ENCODE results near the gene SSR1. TPM values are rescaled to one million over a fixed set of nuclear protein-coding genes. Genes with fewer than 3 reads are reported as not detected.

The SSR1 gene
- polyA plus RNA-seq, 1 donor from 2014 or later = 53.0 TPM

DNA sequence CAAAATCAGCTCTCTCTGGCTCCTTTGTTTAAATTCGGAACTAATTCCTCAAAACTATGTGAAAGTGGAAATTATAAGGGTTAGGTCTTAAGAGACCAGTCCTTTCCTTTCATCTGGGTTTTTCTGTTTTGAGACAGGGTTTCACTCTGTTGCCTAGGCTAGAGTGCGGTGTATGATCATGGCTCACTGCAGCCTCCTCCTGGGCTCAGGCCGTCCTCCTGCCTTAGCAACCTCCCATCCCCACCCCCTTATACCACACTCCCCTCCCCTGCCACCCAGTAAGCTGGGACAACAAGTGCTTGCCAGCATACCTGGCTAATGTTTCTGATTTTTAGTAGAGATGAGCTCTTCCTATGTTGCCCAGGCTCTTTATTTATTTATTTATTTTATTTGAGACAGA, 12.8 kb upstream of the SSR1 start:
- no peak overlapping the region for H3K4me2 ChIP-seq (ENCODE audit: low read length)
- no peak overlapping the region for H3K4me3 ChIP-seq (ENCODE audit: low read length)
- TF ChIP-seq EP300 (conservative IDR thresholded peaks at IDR 0.05; ENCODE audit: poor library complexity, severe bottlenecking) (no peak), TAF1 (IDR thresholded peaks at IDR 0.05; ENCODE audit: low read depth) (no peak), SMC3 (conservative IDR thresholded peaks at IDR 0.05; ENCODE audit: poor library complexity) (no peak), MXI1 (conservative IDR thresholded peaks at IDR 0.05; ENCODE audit: poor library complexity, severe bottlenecking) (no peak), EZH2 (IDR thresholded peaks at IDR 0.05; ENCODE audit: borderline replicate concordance, insufficient read depth, low read length, poor library complexity, severe bottlenecking) (no peak), POLR2AphosphoS5 (IDR thresholded peaks at IDR 0.05) (no peak), REST (IDR thresholded peaks at IDR 0.05; ENCODE audit: borderline replicate concordance) (no peak), RAD21 (conservative IDR thresholded peaks at IDR 0.05) (no peak)
- TF ChIP-seq, protein P1, sequence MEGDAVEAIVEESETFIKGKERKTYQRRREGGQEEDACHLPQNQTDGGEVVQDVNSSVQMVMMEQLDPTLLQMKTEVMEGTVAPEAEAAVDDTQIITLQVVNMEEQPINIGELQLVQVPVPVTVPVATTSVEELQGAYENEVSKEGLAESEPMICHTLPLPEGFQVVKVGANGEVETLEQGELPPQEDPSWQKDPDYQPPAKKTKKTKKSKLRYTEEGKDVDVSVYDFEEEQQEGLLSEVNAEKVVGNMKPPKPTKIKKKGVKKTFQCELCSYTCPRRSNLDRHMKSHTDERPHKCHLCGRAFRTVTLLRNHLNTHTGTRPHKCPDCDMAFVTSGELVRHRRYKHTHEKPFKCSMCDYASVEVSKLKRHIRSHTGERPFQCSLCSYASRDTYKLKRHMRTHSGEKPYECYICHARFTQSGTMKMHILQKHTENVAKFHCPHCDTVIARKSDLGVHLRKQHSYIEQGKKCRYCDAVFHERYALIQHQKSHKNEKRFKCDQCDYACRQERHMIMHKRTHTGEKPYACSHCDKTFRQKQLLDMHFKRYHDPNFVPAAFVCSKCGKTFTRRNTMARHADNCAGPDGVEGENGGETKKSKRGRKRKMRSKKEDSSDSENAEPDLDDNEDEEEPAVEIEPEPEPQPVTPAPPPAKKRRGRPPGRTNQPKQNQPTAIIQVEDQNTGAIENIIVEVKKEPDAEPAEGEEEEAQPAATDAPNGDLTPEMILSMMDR (IDR thresholded peaks at IDR 0.05; ENCODE audit: poor library complexity, severe bottlenecking) = no peak
- no peaks in the 10 kb centered on the region for H3K27me3 ChIP-seq (ENCODE audit: insufficient read depth, low read depth, low read length)
- no peak overlapping the region for H3K27ac ChIP-seq (ENCODE audit: low read length)
- H3K9ac ChIP-seq (ENCODE audit: low read length) = no peak overlapping the region
- no peaks in the 10 kb centered on the region for H3F3A ChIP-seq (ENCODE audit: insufficient read depth, low read length, poor library complexity, severe bottlenecking)
- no peaks in the 10 kb centered on the region for H3K9me3 ChIP-seq (ENCODE audit: low read length)
- H3K79me2 ChIP-seq (replicated peaks; ENCODE audit: insufficient read depth, low read length) = no peaks in the 10 kb centered on the region
- H2AFZ ChIP-seq (ENCODE audit: low read depth, low read length) = no peak overlapping the region
- H3K36me3 ChIP-seq (ENCODE audit: insufficient read depth, low read length) = no peaks in the 10 kb centered on the region
- H3K9me2 ChIP-seq (ENCODE audit: insufficient read depth, low read length) = no peaks in the 10 kb centered on the region
- H4K20me1 ChIP-seq (ENCODE audit: insufficient read depth) = no peaks in the 10 kb centered on the region

GRCh38 chr6:7324520-7324919, 11.5 kb upstream of the SSR1 start:
- H3F3A ChIP-seq (ENCODE audit: insufficient read depth, low read length, poor library complexity, severe bottlenecking) = no peaks in the 10 kb centered on the region
- no peak overlapping the region for H3K27ac ChIP-seq (ENCODE audit: low read length)
- no peaks in the 10 kb centered on the region for H3K27me3 ChIP-seq (ENCODE audit: insufficient read depth, low read depth, low read length)
- no peaks in the 10 kb centered on the region for H4K20me1 ChIP-seq (ENCODE audit: insufficient read depth)
- no peaks in the 10 kb centered on the region for H3K36me3 ChIP-seq (ENCODE audit: insufficient read depth, low read length)
- H3K4me2 ChIP-seq (ENCODE audit: low read length) = no peak overlapping the region
- TF ChIP-seq SMC3 (conservative IDR thresholded peaks at IDR 0.05; ENCODE audit: poor library complexity) = no peak
- TF ChIP-seq TAF1 (IDR thresholded peaks at IDR 0.05; ENCODE audit: low read depth) = no peak
- TF ChIP-seq MXI1 (conservative IDR thresholded peaks at IDR 0.05; ENCODE audit: poor library complexity, severe bottlenecking) = no peak
- TF ChIP-seq POLR2AphosphoS5 (IDR thresholded peaks at IDR 0.05) = no peak
- TF ChIP-seq RAD21 (conservative IDR thresholded peaks at IDR 0.05) = no peak
- TF ChIP-seq EP300 (conservative IDR thresholded peaks at IDR 0.05; ENCODE audit: poor library complexity, severe bottlenecking) = no peak
- TF ChIP-seq REST (IDR thresholded peaks at IDR 0.05; ENCODE audit: borderline replicate concordance) = no peak
- TF ChIP-seq, protein P1 (IDR thresholded peaks at IDR 0.05; ENCODE audit: poor library complexity, severe bottlenecking) = no peak
- no peak for TF ChIP-seq EZH2 (IDR thresholded peaks at IDR 0.05; ENCODE audit: borderline replicate concordance, insufficient read depth, low read length, poor library complexity, severe bottlenecking)
- H3K4me3 ChIP-seq (ENCODE audit: low read length) = no peak overlapping the region
- no peaks in the 10 kb centered on the region for H3K9me3 ChIP-seq (ENCODE audit: low read length)
- no peaks in the 10 kb centered on the region for H3K9me2 ChIP-seq (ENCODE audit: insufficient read depth, low read length)
- no peak overlapping the region for H2AFZ ChIP-seq (ENCODE audit: low read depth, low read length)
- H3K79me2 ChIP-seq (replicated peaks; ENCODE audit: insufficient read depth, low read length) = no peaks in the 10 kb centered on the region
- no peak overlapping the region for H3K9ac ChIP-seq (ENCODE audit: low read length)

Measured in neural cell (in vitro differentiated cells).